HCT116 (cell line): ENCODE measurements around the gene XRN2. TPM values are rescaled to one million over a fixed set of nuclear protein-coding genes. Genes with fewer than 3 reads are reported as not detected.

Source experiments
- ATAC-seq: fragments of 200-7000 bp; cut with Tn5 transposase; 2 replicates; pipeline ENCODE4 v1.9.1; 2020; ENCODE audit warnings: mild to moderate bottlenecking, moderate library complexity
- BruUV-seq: library from RNA; stranded (reverse); fragments of 400-500 nt; replicated peaks from 2 replicates; lab custom pipeline; 2021; lab: Mats Ljungman, UMichigan
- CTCF ChIA-PET: fragments of 300-600 bp; sonication (Branson Sonifier 250); formaldehyde crosslinking; loops from one replicate; lab custom pipeline; 2021; ENCODE audit warnings: antibody characterized with exemption; lab: Charles Lee
- POLR2A ChIA-PET: fragments of 300-600, 350-600 bp; sonication (Branson Sonifier 250); formaldehyde crosslinking; loops from one replicate; lab custom pipeline; 2021; ENCODE audit warnings: antibody characterized with exemption; lab: Charles Lee
- RAD21 ChIA-PET, 2 experiments: fragments of 300-600 bp; sonication (Branson Sonifier 250); formaldehyde crosslinking; loops; one replicate each; lab custom pipeline; 2023; ENCODE audit warnings: low total read pairs in 2 of 2; ENCODE audit not compliant: uncharacterized antibody in 2 of 2, unreplicated experiment in 2 of 2, low non-redundant PET in 1 of 2; lab: Charles Lee
- DNase-seq: peaks from one replicate; pipeline ENCODE4 v3.0.0-alpha.2; 2010; ENCODE audit warnings: low read depth, low spot score
- H2AFZ ChIP-seq: fragments of 200-600 bp; shearing (Covaris generic), sonication (generic); 2 replicates; pipeline ENCODE4 v1.6.1; 2017; ENCODE audit warnings: low read depth, mixed run types, mixed read lengths, antibody characterized with exemption, low read length; ENCODE audit not compliant: poor library complexity, severe bottlenecking
- H3K27ac ChIP-seq: 2 replicates; pipeline ENCODE4 v1.5.1; 2012; ENCODE audit warnings: low read depth, low read length
- H3K27me3 ChIP-seq: fragments of 200-600 bp; sonication (generic); 2 replicates; pipeline ENCODE4 v1.6.1; 2016; ENCODE audit warnings: mixed run types, low read length, mixed read lengths; ENCODE audit not compliant: insufficient read depth
- H3K36me3 ChIP-seq, 2 experiments: fragments of 200-500 bp in 1 of 2; fragments of 200-600 bp in 1 of 2; sonication (Bioruptor generic) in 1 of 2; sonication (generic) in 1 of 2; 2 replicates each; pipeline versions ENCODE4 v1.5.1 to v1.6.1; 2014 to 2016; ENCODE audit warnings: low read length in 2 of 2, inconsistent platforms in 1 of 2, mixed read lengths in 1 of 2, mixed run types in 1 of 2; ENCODE audit not compliant: insufficient read depth in 2 of 2, control insufficient read depth in 1 of 2
- H3K4me1 ChIP-seq, 2 experiments: fragments of 200-600 bp in 1 of 2; sonication (generic) in 1 of 2; 2 replicates each; pipeline versions ENCODE4 v1.5.1 to v1.6.1; 2012 to 2017; ENCODE audit warnings: low read length in 2 of 2, inconsistent platforms in 1 of 2, mild to moderate bottlenecking in 1 of 2, mixed read lengths in 1 of 2, mixed run types in 1 of 2, moderate library complexity in 1 of 2; ENCODE audit not compliant: insufficient read depth in 2 of 2, control insufficient read depth in 1 of 2
- H3K4me2 ChIP-seq: fragments of 200-600 bp; sonication (generic); 2 replicates; pipeline ENCODE4 v1.6.1; 2017; ENCODE audit warnings: mixed run types, low read length, mixed read lengths
- H3K4me3 ChIP-seq, 2 experiments: fragments of 200-600 bp in 1 of 2; sonication (generic) in 1 of 2; replicated peaks in 1 of 2; 2 replicates each; pipeline ENCODE4 v1.5.1; 2011 to 2016; ENCODE audit warnings: low read length in 2 of 2, control low read depth in 1 of 2, low read depth in 1 of 2, mild to moderate bottlenecking in 1 of 2, mixed read lengths in 1 of 2, mixed run types in 1 of 2
- H3K79me2 ChIP-seq: fragments of 200-600 bp; sonication (generic); 2 replicates; pipeline ENCODE4 v1.6.1; 2017; ENCODE audit warnings: mild to moderate bottlenecking, mixed run types, low read length, moderate library complexity, mixed read lengths; ENCODE audit not compliant: insufficient read depth
- H3K9ac ChIP-seq: fragments of 200-600 bp; sonication (generic); 2 replicates; pipeline ENCODE4 v1.6.1; 2016; ENCODE audit warnings: low read length, mixed read lengths
- H3K9me2 ChIP-seq: fragments of 200-600 bp; sonication (generic), shearing (Covaris generic); 2 replicates; pipeline ENCODE4 v1.6.1; 2017; ENCODE audit warnings: mixed run types, mild to moderate bottlenecking, moderate library complexity; ENCODE audit not compliant: insufficient read depth
- H3K9me3 ChIP-seq, 2 experiments: fragments of 200-500 bp in 1 of 2; fragments of 200-600 bp in 1 of 2; sonication (Bioruptor generic) in 1 of 2; sonication (generic) in 1 of 2; 2 replicates each; pipeline ENCODE4 v1.6.1; 2014 to 2017; ENCODE audit warnings: low read length in 2 of 2, mixed read lengths in 2 of 2, inconsistent platforms in 1 of 2, low read depth in 1 of 2, mild to moderate bottlenecking in 1 of 2, mixed run types in 1 of 2, moderate library complexity in 1 of 2; ENCODE audit not compliant: control insufficient read depth in 1 of 2, insufficient read depth in 1 of 2
- H4K20me1 ChIP-seq: fragments of 200-600 bp; sonication (generic), shearing (Covaris generic); 2 replicates; pipeline ENCODE4 v1.6.1; 2017; ENCODE audit warnings: mixed run types, mild to moderate bottlenecking, moderate library complexity; ENCODE audit not compliant: insufficient read depth
- CBX3 ChIP-seq: IDR thresholded peaks from 2 replicates; pipeline ENCODE4 v1.6.1; 2012; ENCODE audit warnings: low read depth
- CEBPB ChIP-seq: IDR thresholded peaks from 2 replicates; pipeline ENCODE4 v1.6.1; 2012; ENCODE audit warnings: low read depth
- EGR1 ChIP-seq: IDR thresholded peaks from 2 replicates; pipeline ENCODE4 v1.6.1; 2012; ENCODE audit warnings: low read depth
- ELF1 ChIP-seq: IDR thresholded peaks from 2 replicates; pipeline ENCODE4 v1.6.1; 2012; ENCODE audit warnings: low read depth, borderline replicate concordance
- EZH2phosphoT487 ChIP-seq: fragments of 200-600 bp; IDR thresholded peaks from 2 replicates; pipeline ENCODE4 v1.6.1; 2018; ENCODE audit warnings: antibody characterized with exemption, borderline replicate concordance
- FOSL1 ChIP-seq: IDR thresholded peaks from 2 replicates; pipeline ENCODE4 v1.6.1; 2012; ENCODE audit warnings: low read depth
- POLR2A ChIP-seq: IDR thresholded peaks from 2 replicates; pipeline ENCODE4 v1.7.0; 2011; ENCODE audit warnings: borderline replicate concordance; ENCODE audit not compliant: insufficient read depth, insufficient read length; ENCODE audit errors: extremely low read depth
- POLR2AphosphoS5 ChIP-seq: IDR thresholded peaks from 2 replicates; pipeline ENCODE4 v1.6.1; 2011; ENCODE audit warnings: mild to moderate bottlenecking, low read depth, low read length, moderate library complexity
- RAD21 ChIP-seq: IDR thresholded peaks from 2 replicates; pipeline ENCODE4 v1.6.1; 2012; ENCODE audit warnings: low read depth, mild to moderate bottlenecking
- SIN3A ChIP-seq: IDR thresholded peaks from 2 replicates; pipeline ENCODE4 v1.6.1; 2012; ENCODE audit warnings: low read depth
- SP1 ChIP-seq: IDR thresholded peaks from 2 replicates; pipeline ENCODE4 v1.6.1; 2012; ENCODE audit warnings: low read depth
- SRF ChIP-seq: IDR thresholded peaks from 2 replicates; pipeline ENCODE4 v1.6.1; 2012; ENCODE audit warnings: low read depth
- TCF7L2 ChIP-seq: IDR thresholded peaks from 2 replicates; pipeline ENCODE4 v1.7.0; 2011; ENCODE audit warnings: borderline replicate concordance, inconsistent platforms; ENCODE audit not compliant: insufficient read depth, insufficient read length; ENCODE audit errors: extremely low read depth
- YY1 ChIP-seq: IDR thresholded peaks from 2 replicates; pipeline ENCODE4 v1.6.1; 2011; ENCODE audit warnings: low read length, low read depth, moderate library complexity, mild to moderate bottlenecking; ENCODE audit not compliant: insufficient replicate concordance; ENCODE audit errors: extremely low read depth
- ZFX ChIP-seq: fragments of 450-650 bp; IDR thresholded peaks from 2 replicates; pipeline ENCODE4 v1.6.1; 2017
- ZNF274 ChIP-seq: fragments of 200-500 bp; sonication (Bioruptor generic); IDR thresholded peaks from 2 replicates; pipeline ENCODE4 v1.6.1; 2014; ENCODE audit warnings: mild to moderate bottlenecking, low read depth, low read length, inconsistent platforms
- intact Hi-C: fragments of 100-400 bp; cut with micrococcal nuclease; formaldehyde crosslinking; loops from 2 replicates; pipeline ENCODE4 v1.10.0; 2022
- total RNA-seq: library from RNA; stranded (reverse); gene quantifications from one replicate; pipeline ENCODE4 v1.2.1, GENCODE V29; 2021; ENCODE audit not compliant: unreplicated experiment
- TF ChIP-seq, protein P1 (sequence below): IDR thresholded peaks from 2 replicates; pipeline ENCODE4 v1.6.1; 2012
- TF ChIP-seq, protein P2 (sequence below): IDR thresholded peaks from 2 replicates; pipeline ENCODE4 v1.6.1; 2012
- TF ChIP-seq, protein P3 (sequence below): IDR thresholded peaks from 2 replicates; pipeline ENCODE4 v1.6.1; 2012; ENCODE audit warnings: low read depth

The XRN2 gene
- total RNA-seq, 1 experiment from 2014 or later: 101 TPM

DNA sequence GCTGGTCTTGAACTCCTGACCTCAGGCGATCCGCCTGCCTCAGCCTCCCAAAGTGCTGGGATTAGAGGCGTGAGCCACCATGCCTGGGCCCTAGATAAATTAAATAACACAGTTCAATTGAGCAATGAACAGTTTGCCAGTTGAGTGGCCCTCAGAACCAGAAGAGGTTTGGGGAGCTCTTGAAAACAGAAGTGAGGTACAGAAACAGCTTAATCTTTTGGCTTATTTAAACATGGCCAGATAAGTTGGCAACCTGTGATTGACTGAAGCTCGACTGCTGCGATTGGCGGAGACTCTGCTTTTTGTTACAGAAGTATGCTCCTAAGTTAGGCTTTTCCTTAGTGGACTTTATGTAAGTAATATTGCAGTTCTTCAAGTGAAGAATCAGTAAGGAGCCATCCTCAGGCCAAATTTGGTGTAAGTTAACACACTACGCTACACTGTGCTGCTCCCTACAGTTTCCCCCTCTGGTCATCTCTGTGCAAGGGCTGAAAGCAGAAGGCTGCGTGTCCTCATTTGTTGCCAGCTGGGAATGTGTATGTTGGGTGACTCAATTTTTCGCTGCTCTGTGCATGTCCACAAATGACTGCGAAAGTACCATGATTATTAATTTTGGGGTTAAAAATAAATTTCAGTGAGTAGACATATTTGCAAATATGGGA lies 9.8 kb downstream of the XRN2 start:
- Histone ChIP-seq H3K4me3 (no peak overlapping the region), H3K9me3 (no peaks in the 10 kb centered on the region), H3K27me3 (no peaks in the 10 kb centered on the region), H3K9me2 (no peaks in the 10 kb centered on the region), H3K79me2 (peaks cover 100% of the 10 kb centered on the region), H3K27ac (no peak overlapping the region), H4K20me1 (peaks cover 49% of the 10 kb centered on the region), H3K4me1 (no peaks in the 10 kb centered on the region), H3K9ac (no peak overlapping the region), H2AFZ (no peak overlapping the region), H3K4me2 (no peak overlapping the region), H3K36me3 (0 out of 4 replicates have a peak, but pooled peaks cover 0 to 4% of the 10 kb centered on the region in 2 experiments)
- ChIA-PET CTCF (no interaction called here), POLR2A (interaction anchor here (1.7 kb wide), 1 partner anchor 10 kb away, joined by 6 read pairs; the partner anchor contains the start of gene XRN2), RAD21 (no interaction called here)
- intact Hi-C loops: no loop called here
- BruUV-seq: no TSS peak
- TF ChIP-seq RAD21 (no peak), ZFX (no peak), POLR2A (no peak), POLR2AphosphoS5 (no peak), EGR1 (no peak), ELF1 (no peak), SP1 (no peak)
- ATAC-seq (no peak), DNase-seq (no peak)

DNA sequence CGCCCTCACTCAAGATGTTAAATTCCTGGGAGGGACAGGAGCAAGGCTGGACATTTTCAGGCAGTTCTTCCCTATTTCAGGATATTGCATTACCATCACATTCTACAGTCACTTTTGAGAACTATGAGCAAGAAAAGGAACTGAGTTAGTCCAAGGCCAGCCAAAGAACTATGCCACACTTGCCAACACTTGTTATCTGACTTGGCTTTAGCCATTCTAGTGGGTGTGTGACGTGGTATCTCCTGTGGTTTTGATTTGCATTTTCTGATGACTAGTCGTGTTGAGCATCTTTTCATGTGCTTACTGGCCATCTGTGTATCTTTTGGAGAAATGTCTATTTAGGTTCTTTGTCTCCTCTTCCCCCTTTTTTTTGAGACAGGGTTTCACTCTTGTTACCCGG lies 12.0 kb downstream of the XRN2 start:
- Histone ChIP-seq H3K9ac (no peak overlapping the region), H3K79me2 (peaks cover 99% of the 10 kb centered on the region), H3K9me2 (no peaks in the 10 kb centered on the region), H3K27me3 (no peaks in the 10 kb centered on the region), H2AFZ (no peak overlapping the region), H3K9me3 (no peaks in the 10 kb centered on the region), H3K4me1 (no peaks in the 10 kb centered on the region), H3K4me3 (no peak overlapping the region), H3K4me2 (no peak overlapping the region), H4K20me1 (peaks cover 43% of the 10 kb centered on the region), H3K27ac (no peak overlapping the region), H3K36me3 (0 out of 4 replicates have a peak, but pooled peaks cover 0 to 4% of the 10 kb centered on the region in 2 experiments)
- ATAC-seq: no peak
- ChIA-PET CTCF (no interaction called here), RAD21 (no interaction called here), POLR2A (no interaction called here)
- intact Hi-C loops: no loop called here
- DNase-seq: no peak
- no TSS peak for BruUV-seq
- TF ChIP-seq, protein P1, sequence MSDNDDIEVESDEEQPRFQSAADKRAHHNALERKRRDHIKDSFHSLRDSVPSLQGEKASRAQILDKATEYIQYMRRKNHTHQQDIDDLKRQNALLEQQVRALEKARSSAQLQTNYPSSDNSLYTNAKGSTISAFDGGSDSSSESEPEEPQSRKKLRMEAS: no peak
- TF ChIP-seq RAD21: no peak
- no peak for TF ChIP-seq CEBPB
- TF ChIP-seq CBX3: no peak
- TF ChIP-seq TCF7L2: no peak
- TF ChIP-seq, protein P2, sequence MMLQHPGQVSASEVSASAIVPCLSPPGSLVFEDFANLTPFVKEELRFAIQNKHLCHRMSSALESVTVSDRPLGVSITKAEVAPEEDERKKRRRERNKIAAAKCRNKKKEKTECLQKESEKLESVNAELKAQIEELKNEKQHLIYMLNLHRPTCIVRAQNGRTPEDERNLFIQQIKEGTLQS: no peak
- TF ChIP-seq SRF: no peak
- TF ChIP-seq ELF1: no peak
- no peak for TF ChIP-seq ZFX
- TF ChIP-seq SP1: no peak
- no peak for TF ChIP-seq ZNF274
- no peak for TF ChIP-seq SIN3A
- no peak for TF ChIP-seq YY1
- TF ChIP-seq, protein P3, sequence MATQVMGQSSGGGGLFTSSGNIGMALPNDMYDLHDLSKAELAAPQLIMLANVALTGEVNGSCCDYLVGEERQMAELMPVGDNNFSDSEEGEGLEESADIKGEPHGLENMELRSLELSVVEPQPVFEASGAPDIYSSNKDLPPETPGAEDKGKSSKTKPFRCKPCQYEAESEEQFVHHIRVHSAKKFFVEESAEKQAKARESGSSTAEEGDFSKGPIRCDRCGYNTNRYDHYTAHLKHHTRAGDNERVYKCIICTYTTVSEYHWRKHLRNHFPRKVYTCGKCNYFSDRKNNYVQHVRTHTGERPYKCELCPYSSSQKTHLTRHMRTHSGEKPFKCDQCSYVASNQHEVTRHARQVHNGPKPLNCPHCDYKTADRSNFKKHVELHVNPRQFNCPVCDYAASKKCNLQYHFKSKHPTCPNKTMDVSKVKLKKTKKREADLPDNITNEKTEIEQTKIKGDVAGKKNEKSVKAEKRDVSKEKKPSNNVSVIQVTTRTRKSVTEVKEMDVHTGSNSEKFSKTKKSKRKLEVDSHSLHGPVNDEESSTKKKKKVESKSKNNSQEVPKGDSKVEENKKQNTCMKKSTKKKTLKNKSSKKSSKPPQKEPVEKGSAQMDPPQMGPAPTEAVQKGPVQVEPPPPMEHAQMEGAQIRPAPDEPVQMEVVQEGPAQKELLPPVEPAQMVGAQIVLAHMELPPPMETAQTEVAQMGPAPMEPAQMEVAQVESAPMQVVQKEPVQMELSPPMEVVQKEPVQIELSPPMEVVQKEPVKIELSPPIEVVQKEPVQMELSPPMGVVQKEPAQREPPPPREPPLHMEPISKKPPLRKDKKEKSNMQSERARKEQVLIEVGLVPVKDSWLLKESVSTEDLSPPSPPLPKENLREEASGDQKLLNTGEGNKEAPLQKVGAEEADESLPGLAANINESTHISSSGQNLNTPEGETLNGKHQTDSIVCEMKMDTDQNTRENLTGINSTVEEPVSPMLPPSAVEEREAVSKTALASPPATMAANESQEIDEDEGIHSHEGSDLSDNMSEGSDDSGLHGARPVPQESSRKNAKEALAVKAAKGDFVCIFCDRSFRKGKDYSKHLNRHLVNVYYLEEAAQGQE: no peak
- TF ChIP-seq EZH2phosphoT487: no peak
- TF ChIP-seq EGR1: no peak
- no peak for TF ChIP-seq FOSL1
